Vagina (tissue), 2 donors: ENCODE data around the gene GDPGP1.

Experiments
- POLR2A ChIP-seq, 2 donors: fragments of 450-650 bp; IDR thresholded peaks; one replicate each; pipeline ENCODE4 v1.6.1; 2017; ENCODE audit warnings: antibody characterized with exemption in 2 of 2, mild to moderate bottlenecking in 2 of 2, moderate library complexity in 2 of 2
- POLR2AphosphoS5 ChIP-seq, 2 donors: sonication (generic); formaldehyde crosslinking; IDR thresholded peaks; one replicate each; pipeline ENCODE4 v1.9.0; 2017; ENCODE audit warnings: antibody characterized with exemption in 2 of 2, mild to moderate bottlenecking in 2 of 2, low read depth in 1 of 2; ENCODE audit not compliant: insufficient read depth in 1 of 2
- TF ChIP-seq, protein P1 (sequence below), 3 experiments: fragments of 450-650 bp in 2 of 3; fragments of 200-600 bp in 1 of 3; sonication (generic) in 1 of 3; IDR thresholded peaks; one replicate each; pipeline ENCODE4 v1.5.1; 2017 to 2019; ENCODE audit warnings: antibody characterized with exemption in 3 of 3, mild to moderate bottlenecking in 2 of 3, moderate library complexity in 2 of 3

DNA sequence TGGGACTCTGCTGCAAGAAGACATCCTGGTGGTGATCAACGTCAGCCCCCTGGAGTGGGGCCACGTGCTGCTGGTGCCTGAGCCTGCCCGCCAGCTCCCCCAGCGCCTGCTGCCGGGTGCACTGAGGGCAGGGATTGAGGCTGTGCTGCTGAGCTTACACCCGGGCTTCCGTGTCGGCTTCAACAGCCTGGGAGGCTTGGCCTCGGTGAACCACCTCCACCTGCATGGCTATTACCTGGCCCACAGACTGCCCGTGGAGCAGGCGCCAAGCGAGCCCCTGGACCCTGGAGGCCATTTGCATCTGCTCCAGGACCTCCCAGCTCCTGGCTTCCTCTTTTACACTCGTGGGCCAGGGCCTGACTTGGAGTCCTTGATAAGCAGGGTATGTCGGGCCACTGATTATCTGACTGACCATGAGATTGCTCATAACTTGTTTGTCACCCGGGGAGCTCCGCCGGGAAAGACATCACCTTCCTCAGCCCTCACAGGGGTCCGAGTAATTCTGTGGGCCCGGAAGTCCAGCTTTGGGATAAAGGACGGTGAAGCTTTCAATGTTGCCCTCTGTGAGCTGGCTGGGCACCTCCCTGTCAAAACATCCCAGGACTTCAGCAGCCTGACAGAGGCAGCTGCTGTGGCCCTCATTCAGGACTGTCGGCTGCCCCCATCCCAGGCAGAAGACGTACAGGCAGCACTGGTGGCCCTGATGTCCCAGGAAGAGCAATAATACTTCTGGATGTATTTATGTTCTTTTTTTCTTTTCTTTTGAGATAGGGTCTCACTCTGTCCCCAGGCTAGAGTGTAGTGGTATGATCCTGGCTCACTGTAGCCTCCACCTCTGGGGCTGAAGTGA, 7.6 kb downstream of the GDPGP1 start:
- TF ChIP-seq POLR2AphosphoS5 (IDR thresholded peaks at IDR 0.05; ENCODE audit: insufficient read depth in 1 of 2, low read depth in 1 of 2) (no peak), POLR2A (IDR thresholded peaks at IDR 0.05) (no peak)
- TF ChIP-seq, protein P1, sequence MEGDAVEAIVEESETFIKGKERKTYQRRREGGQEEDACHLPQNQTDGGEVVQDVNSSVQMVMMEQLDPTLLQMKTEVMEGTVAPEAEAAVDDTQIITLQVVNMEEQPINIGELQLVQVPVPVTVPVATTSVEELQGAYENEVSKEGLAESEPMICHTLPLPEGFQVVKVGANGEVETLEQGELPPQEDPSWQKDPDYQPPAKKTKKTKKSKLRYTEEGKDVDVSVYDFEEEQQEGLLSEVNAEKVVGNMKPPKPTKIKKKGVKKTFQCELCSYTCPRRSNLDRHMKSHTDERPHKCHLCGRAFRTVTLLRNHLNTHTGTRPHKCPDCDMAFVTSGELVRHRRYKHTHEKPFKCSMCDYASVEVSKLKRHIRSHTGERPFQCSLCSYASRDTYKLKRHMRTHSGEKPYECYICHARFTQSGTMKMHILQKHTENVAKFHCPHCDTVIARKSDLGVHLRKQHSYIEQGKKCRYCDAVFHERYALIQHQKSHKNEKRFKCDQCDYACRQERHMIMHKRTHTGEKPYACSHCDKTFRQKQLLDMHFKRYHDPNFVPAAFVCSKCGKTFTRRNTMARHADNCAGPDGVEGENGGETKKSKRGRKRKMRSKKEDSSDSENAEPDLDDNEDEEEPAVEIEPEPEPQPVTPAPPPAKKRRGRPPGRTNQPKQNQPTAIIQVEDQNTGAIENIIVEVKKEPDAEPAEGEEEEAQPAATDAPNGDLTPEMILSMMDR (IDR thresholded peaks at IDR 0.05), result no peak
